IMR-90 (cell line): ENCODE data around the gene TOMM22. TPM values are rescaled to one million over a fixed set of nuclear protein-coding genes. Genes with fewer than 3 reads are reported as not detected.

Source experiments
- ATAC-seq: fragments of 200-7000 bp; cut with Tn5 transposase; 2 replicates; pipeline ENCODE4 v1.9.1; 2020; ENCODE audit warnings: low read depth, mild to moderate bottlenecking, moderate library complexity
- BruUV-seq: library from RNA; stranded (reverse); fragments of 400-500 nt; replicated peaks from 2 replicates; lab custom pipeline; 2021; lab: Mats Ljungman, UMichigan
- CTCF ChIA-PET: fragments of 300-600 bp; formaldehyde crosslinking; extraction: SDS; loops from one replicate; lab custom pipeline; 2021; ENCODE audit warnings: antibody characterized with exemption; lab: Yijun Ruan, JAX
- POLR2A ChIA-PET: fragments of 300-600 bp; sonication (Branson Sonifier 250); formaldehyde crosslinking; loops from one replicate; lab custom pipeline; 2022; ENCODE audit warnings: antibody characterized with exemption; ENCODE audit not compliant: unreplicated experiment; lab: Charles Lee
- DNase-seq: peaks from one replicate; pipeline ENCODE4 v3.0.0; 2013
- H2AFZ ChIP-seq: replicated peaks from 2 replicates; pipeline ENCODE3; 2013; ENCODE audit warnings: low read length, mild to moderate bottlenecking; ENCODE audit not compliant: poor library complexity
- H2AK5ac ChIP-seq: 2 replicates; pipeline ENCODE4 v1.6.1; 2013; ENCODE audit warnings: low read depth, low read length, inconsistent platforms
- H2AK9ac ChIP-seq: replicated peaks from 2 replicates; pipeline ENCODE3; 2013; ENCODE audit warnings: mild to moderate bottlenecking, low read depth, low read length, moderate library complexity; ENCODE audit not compliant: poor library complexity
- H2BK120ac ChIP-seq: 2 replicates; pipeline ENCODE4 v1.6.1; 2013; ENCODE audit warnings: low read depth, low read length, inconsistent platforms
- H2BK15ac ChIP-seq: 3 replicates; pipeline ENCODE4 v1.6.1; 2013; ENCODE audit warnings: low read depth, low read length, inconsistent platforms
- H2BK20ac ChIP-seq: 2 replicates; pipeline ENCODE4 v1.6.1; 2013; ENCODE audit warnings: low read depth, mild to moderate bottlenecking, inconsistent platforms, low read length, moderate library complexity
- H2BK5ac ChIP-seq: 2 replicates; pipeline ENCODE4 v1.6.1; 2013; ENCODE audit warnings: mild to moderate bottlenecking, low read depth, low read length, inconsistent platforms; ENCODE audit not compliant: poor library complexity, severe bottlenecking
- H3K14ac ChIP-seq: replicated peaks from 2 replicates; pipeline ENCODE4 v1.6.1; 2013; ENCODE audit warnings: low read depth, low read length, inconsistent platforms
- H3K18ac ChIP-seq: 2 replicates; pipeline ENCODE4 v1.6.1; 2013; ENCODE audit warnings: low read depth, low read length, control low read depth
- H3K23ac ChIP-seq: 2 replicates; pipeline ENCODE4 v1.6.1; 2013; ENCODE audit warnings: low read depth, low read length, inconsistent platforms
- H3K27ac ChIP-seq: 2 replicates; pipeline ENCODE4 v1.5.1; 2013; ENCODE audit warnings: mild to moderate bottlenecking, control low read depth, low read length; ENCODE audit not compliant: insufficient read depth
- H3K27me3 ChIP-seq: 2 replicates; pipeline ENCODE4 v1.6.1; 2013; ENCODE audit warnings: low read length; ENCODE audit not compliant: control insufficient read depth, insufficient read depth
- H3K36me3 ChIP-seq: 2 replicates; pipeline ENCODE4 v1.6.1; 2013; ENCODE audit warnings: low read length, mixed read lengths; ENCODE audit not compliant: control insufficient read depth, insufficient read depth
- H3K4ac ChIP-seq: 2 replicates; pipeline ENCODE4 v1.6.1; 2013; ENCODE audit warnings: low read depth, low read length, inconsistent platforms
- H3K4me1 ChIP-seq: 2 replicates; pipeline ENCODE4 v1.6.1; 2013; ENCODE audit warnings: low read length, mixed read lengths; ENCODE audit not compliant: control insufficient read depth, insufficient read depth
- H3K4me2 ChIP-seq: 2 replicates; pipeline ENCODE4 v1.6.1; 2013; ENCODE audit warnings: low read depth, mild to moderate bottlenecking, control low read depth, low read length, moderate library complexity
- H3K4me3 ChIP-seq: 2 replicates; pipeline ENCODE4 v1.5.1; 2013; ENCODE audit warnings: low read depth, mild to moderate bottlenecking, control low read depth, low read length, moderate library complexity; ENCODE audit not compliant: insufficient read depth
- H3K56ac ChIP-seq: 2 replicates; pipeline ENCODE4 v1.6.1; 2013; ENCODE audit warnings: low read length, inconsistent platforms; ENCODE audit not compliant: insufficient read depth; ENCODE audit errors: extremely low read depth
- H3K79me1 ChIP-seq, 2 experiments: 2 replicates each; pipeline ENCODE4 v1.6.1; 2013; ENCODE audit warnings: low read length in 2 of 2, inconsistent platforms in 1 of 2, low read depth in 1 of 2
- H3K9ac ChIP-seq: 2 replicates; pipeline ENCODE4 v1.6.1; 2013; ENCODE audit warnings: low read depth, low read length, control low read depth
- H3K9me1 ChIP-seq: 2 replicates; pipeline ENCODE4 v1.6.1; 2013; ENCODE audit warnings: low read length, inconsistent platforms; ENCODE audit not compliant: insufficient read depth
- H3K9me3 ChIP-seq: 2 replicates; pipeline ENCODE4 v1.6.1; 2013; ENCODE audit warnings: low read length; ENCODE audit not compliant: control insufficient read depth, insufficient read depth
- H4K20me1 ChIP-seq: 2 replicates; pipeline ENCODE4 v1.6.1; 2013; ENCODE audit warnings: low read length, inconsistent platforms; ENCODE audit not compliant: insufficient read depth
- H4K5ac ChIP-seq: 2 replicates; pipeline ENCODE4 v1.6.1; 2013; ENCODE audit warnings: mild to moderate bottlenecking, low read depth, low read length, control low read depth
- H4K8ac ChIP-seq, 2 experiments: 2 replicates each; pipeline ENCODE4 v1.6.1; 2013; ENCODE audit warnings: low read depth in 2 of 2, low read length in 2 of 2, control low read depth in 1 of 2, inconsistent platforms in 1 of 2
- H4K91ac ChIP-seq: 2 replicates; pipeline ENCODE4 v1.6.1; 2013; ENCODE audit warnings: low read depth, low read length, inconsistent platforms; ENCODE audit not compliant: insufficient read depth
- MAZ ChIP-seq: IDR thresholded peaks from 2 replicates; pipeline ENCODE4 v1.6.1; 2012; ENCODE audit warnings: low read depth, mild to moderate bottlenecking, low read length, improper control_type of control experiment, moderate library complexity, borderline replicate concordance
- WGBS, 2 experiments: methylation state at CpG; one replicate each; pipeline versions ENCODE4 v1.1.5 to v1.1.7; 2013; ENCODE audit warnings: missing lambda C conversion rate in 2 of 2; ENCODE audit not compliant: insufficient read length in 1 of 2; ENCODE audit errors: extremely low coverage in 2 of 2; 5-methylcytosine and 5-hydroxymethylcytosine counted together
- dilution Hi-C: fragments of 300-500 bp; cut with HindIII; formaldehyde crosslinking; loops from one replicate; pipeline ENCODE4 v1.14.3; 2018; ENCODE audit warnings: low sequenced_read_pairs; ENCODE audit not compliant: unreplicated experiment
- in situ Hi-C: fragments of 300-500 bp; cut with MboI; formaldehyde crosslinking; loops from 3 replicates; pipeline ENCODE4 v1.14.3; 2019; ENCODE audit warnings: low sequenced_read_pairs, inconsistent platforms, mixed read lengths
- intact Hi-C: fragments of 100-400 bp; cut with micrococcal nuclease; formaldehyde crosslinking; loops from 2 replicates; pipeline ENCODE4 v1.10.0; 2022
- polyA plus RNA-seq, 3 experiments: library from polyadenylated mRNA; depleted of rRNA; stranded (reverse); fragments of >200 nt; gene quantifications; 2 replicates each; pipeline ENCODE4 v1.2.3, GENCODE V29; 2012; ENCODE audit warnings: low replicate concordance in 1 of 3
- total RNA-seq: library from RNA; depleted of rRNA; stranded (reverse); fragments of >200 nt; gene quantifications from 2 replicates; pipeline ENCODE4 v1.2.3, GENCODE V29; 2012

Gene TOMM22
- total and polyA plus RNA-seq, 2 of the 4 experiments (the other 2 are of a cell fraction) = 38.7 to 78.0 TPM

GRCh38 chr22:38704654-38705234 is 23.0 kb downstream of the TOMM22 start:
- Histone ChIP-seq H2BK20ac (no peak overlapping the region), H3K4me3 (peak overlapping the region; percentile 40), H3K23ac (peak overlapping the region; percentile 57), H2BK5ac (peak overlapping the region; percentile 17), H3K4ac (no peak overlapping the region), H3K4me2 (peak overlapping the region; percentile 87), H4K91ac (no peak overlapping the region), H3K56ac (no peak overlapping the region; the same call in 1 of the 2 replicates), H3K9me1 (peaks cover 22% of the 10 kb centered on the region), H3K18ac (no peak overlapping the region), H4K20me1 (peaks cover 33% of the 10 kb centered on the region), H3K9ac (peak overlapping the region; percentile 15; the same call in 1 of the 2 replicates), H3K79me1 (peaks cover 2 to 49% of the 10 kb centered on the region in 2 experiments; a peak in 2 of 4 replicates), H4K5ac (peak overlapping the region; percentile 34; the same call in 1 of the 2 replicates), H2BK15ac (no peak overlapping the region), H3K4me1 (peaks cover 8% of the 10 kb centered on the region), H2BK120ac (no peak overlapping the region), H3K14ac (0 out of 2 replicates have a peak overlapping the region, but pooled peaks have one; percentile 0), H3K27me3 (no peaks in the 10 kb centered on the region), H3K9me3 (no peaks in the 10 kb centered on the region), H4K8ac (peak overlapping the region in 1 of 2 experiments; percentile 43; a peak in 1 of 4 replicates), H2AK5ac (peak overlapping the region; percentile 7; the same call in 1 of the 2 replicates), H3K36me3 (0 out of 2 replicates have a peak, but pooled peaks cover 1% of the 10 kb centered on the region), H3K27ac (no peak overlapping the region), H2AK9ac (peak overlapping the region; percentile 26), H2AFZ (peak overlapping the region; percentile 93)
- TF ChIP-seq MAZ = no peak
- CTCF ChIA-PET = no interaction called here
- in situ Hi-C loops = no loop called here
- no TSS peak for BruUV-seq
- ATAC-seq (no peak), DNase-seq (no peak)
- POLR2A ChIA-PET = interaction anchor here (0.6 kb wide), 1 partner anchor 23 kb away, joined by 5 read pairs; the partner anchor contains the start of gene TOMM22
- no CpG with 5 or more reads among the region's 10 CpGs for WGBS, 2 experiments
- intact Hi-C loops = loop anchor here (10.0 kb wide), 1 partner anchor 650 kb away; the partner anchor contains the start of gene PICK1
- dilution Hi-C loops = no loop called here
